ENCODE results near the gene DHX58.

Gene DHX58

DNA sequence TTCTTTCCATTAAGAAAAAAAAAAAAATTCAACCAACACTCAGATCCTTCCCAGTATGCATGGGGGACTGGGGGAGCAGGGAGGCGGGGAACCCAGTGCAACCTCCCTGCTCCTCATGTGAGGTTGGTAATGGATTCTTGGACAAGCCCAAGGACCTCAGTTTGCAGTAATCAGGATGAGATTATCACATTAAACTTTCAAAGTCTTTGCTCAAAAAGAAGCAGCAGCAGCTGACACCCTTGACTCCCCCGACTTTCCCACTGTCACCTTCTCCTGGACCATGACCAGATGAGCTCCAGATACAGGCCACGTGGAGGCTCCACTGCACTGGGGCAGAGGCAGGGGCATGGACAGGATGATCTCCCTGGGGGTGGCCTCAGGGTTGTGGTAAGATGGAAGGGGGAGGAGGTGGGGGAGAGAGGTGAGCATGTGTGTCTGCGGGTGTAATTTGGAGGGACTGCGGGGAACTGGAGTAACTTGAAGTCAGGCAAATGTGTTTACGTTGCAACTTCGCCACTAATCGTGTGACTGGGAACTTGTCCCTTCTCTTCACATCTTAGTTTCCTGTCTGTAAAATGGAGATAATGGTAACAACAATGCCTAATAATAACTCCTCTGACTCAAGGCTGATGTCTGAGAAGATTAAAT is 34.0 kb downstream of the DHX58 start:
- no peak overlapping the region for H3K4me3 ChIP-seq (replicated peaks; ENCODE audit: low read depth, low read length)
- no peak for DNase-seq (ENCODE audit: extremely low read depth, low read depth)
- TF ChIP-seq CTCF (IDR thresholded peaks at IDR 0.05; ENCODE audit: low read depth, low read length, missing control alignments) = no peak

DNA sequence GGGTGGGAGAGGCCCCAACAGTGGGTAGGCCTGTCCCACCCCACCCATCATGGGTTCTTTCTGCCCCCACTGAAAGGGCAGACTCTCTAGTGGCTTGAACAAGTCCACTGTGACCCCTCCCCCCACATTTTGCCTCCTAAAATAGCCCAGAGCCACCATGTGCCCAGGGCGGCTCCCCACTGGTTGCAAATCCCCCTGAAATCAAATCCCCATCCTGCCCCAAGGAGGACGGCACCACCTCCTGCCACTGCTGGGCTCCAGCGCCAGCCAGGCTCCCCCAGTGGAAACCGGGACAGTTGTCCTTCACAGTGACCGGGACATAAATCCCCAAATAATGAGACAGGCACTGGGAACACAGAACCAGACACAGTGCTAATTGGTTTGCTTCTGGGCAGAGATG is 34.8 kb downstream of the DHX58 start:
- no peak for TF ChIP-seq CTCF (IDR thresholded peaks at IDR 0.05; ENCODE audit: low read depth, low read length, missing control alignments)
- DNase-seq (ENCODE audit: extremely low read depth, low read depth) = no peak
- H3K4me3 ChIP-seq (replicated peaks; ENCODE audit: low read depth, low read length) = no peak overlapping the region

DNA sequence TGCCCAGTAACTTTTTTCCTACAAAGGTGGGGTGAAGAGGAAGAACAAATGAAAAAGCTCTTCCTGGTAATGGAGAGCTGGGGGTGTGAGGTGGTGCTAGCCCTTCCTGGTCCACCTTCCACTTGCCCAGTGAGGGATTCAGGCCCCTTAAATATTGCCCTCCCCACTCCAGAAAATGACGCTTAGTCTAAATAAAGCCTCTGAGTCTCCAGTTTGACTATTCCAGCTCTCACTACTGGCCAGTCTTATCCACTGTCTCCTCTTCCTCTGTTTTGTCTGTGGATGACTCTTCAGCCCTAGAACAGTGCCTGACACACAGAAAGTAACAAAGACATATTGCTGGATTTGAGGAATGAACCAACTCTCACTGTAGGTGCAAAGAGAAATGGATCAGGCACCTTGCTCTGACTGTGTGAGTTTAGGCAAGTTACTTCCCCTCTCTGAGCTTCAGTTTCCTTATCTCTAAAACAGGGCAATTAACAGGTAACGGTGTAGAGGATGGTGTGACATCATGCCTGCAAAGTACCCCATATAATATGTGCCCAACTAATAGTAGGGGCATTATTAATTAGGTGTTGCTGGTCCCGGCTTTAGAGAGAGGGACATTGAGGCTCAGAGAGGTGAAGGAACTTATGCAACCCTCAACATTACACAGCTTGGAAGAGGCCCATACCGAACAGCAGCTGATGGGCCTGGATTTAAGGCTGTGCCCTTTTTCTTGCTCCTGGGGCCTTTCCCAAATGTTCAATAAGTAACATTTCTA is 35.5 kb downstream of the DHX58 start:
- DNase-seq (ENCODE audit: extremely low read depth, low read depth) = no peak
- TF ChIP-seq CTCF (IDR thresholded peaks at IDR 0.05; ENCODE audit: low read depth, low read length, missing control alignments) = no peak

DNA sequence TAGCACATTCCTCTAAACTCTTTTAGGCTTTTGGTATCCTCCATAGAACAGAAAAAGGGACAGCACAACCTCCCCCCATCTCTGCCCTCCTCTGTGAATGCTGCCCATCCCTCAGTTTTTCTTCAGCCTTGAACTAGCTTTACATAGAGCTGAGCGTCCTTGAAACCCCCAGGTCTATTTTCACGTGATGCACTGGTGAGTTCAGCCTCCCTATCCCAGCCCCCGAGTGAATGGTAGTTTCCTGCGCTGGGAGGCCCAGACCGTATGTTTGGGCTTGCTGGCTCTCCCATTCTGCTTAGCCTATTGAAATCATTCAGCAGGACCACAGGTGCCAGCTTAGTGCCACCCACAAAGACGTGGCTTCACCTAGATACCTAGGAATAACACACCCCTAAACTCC is 36.7 kb downstream of the DHX58 start:
- TF ChIP-seq CTCF (IDR thresholded peaks at IDR 0.05; ENCODE audit: low read depth, low read length, missing control alignments) = no peak
- no peak for DNase-seq (ENCODE audit: extremely low read depth, low read depth)
- H3K4me3 ChIP-seq (replicated peaks; ENCODE audit: low read depth, low read length) = no peak overlapping the region

More for the DNA sequence above, 35.5 kb downstream of the DHX58 start:
- H3K4me3 ChIP-seq (replicated peaks; ENCODE audit: low read depth, low read length) = no peak overlapping the region

- no peak overlapping the region for H3K4me3 ChIP-seq (replicated peaks; ENCODE audit: low read depth, low read length)
- no peak for DNase-seq (ENCODE audit: extremely low read depth, low read depth)
- no peak for TF ChIP-seq CTCF (IDR thresholded peaks at IDR 0.05; ENCODE audit: low read depth, low read length, missing control alignments)
Observed at GRCh38 chr17:42072323-42073187, 40.0 kb downstream of the DHX58 start.

GRCh38 chr17:42071810-42072209 is 40.7 kb downstream of the DHX58 start:
- no peak for DNase-seq (ENCODE audit: extremely low read depth, low read depth)
- no peak for TF ChIP-seq CTCF (IDR thresholded peaks at IDR 0.05; ENCODE audit: low read depth, low read length, missing control alignments)
- no peak overlapping the region for H3K4me3 ChIP-seq (replicated peaks; ENCODE audit: low read depth, low read length)
